Measurements from ENCODE around the gene BLM. TPM values are rescaled to one million over a fixed set of nuclear protein-coding genes. Genes with fewer than 3 reads are reported as not detected.
A peak's percentile ranks its signal among the peaks of the same experiment; 100 is the strongest.

BLM gene
- total and polyA plus RNA-seq, 2 of the 13 experiments (the other 11 are each of a cell fraction or from before 2014, with no cell fraction given): 5.1 to 11.8 TPM

DNA sequence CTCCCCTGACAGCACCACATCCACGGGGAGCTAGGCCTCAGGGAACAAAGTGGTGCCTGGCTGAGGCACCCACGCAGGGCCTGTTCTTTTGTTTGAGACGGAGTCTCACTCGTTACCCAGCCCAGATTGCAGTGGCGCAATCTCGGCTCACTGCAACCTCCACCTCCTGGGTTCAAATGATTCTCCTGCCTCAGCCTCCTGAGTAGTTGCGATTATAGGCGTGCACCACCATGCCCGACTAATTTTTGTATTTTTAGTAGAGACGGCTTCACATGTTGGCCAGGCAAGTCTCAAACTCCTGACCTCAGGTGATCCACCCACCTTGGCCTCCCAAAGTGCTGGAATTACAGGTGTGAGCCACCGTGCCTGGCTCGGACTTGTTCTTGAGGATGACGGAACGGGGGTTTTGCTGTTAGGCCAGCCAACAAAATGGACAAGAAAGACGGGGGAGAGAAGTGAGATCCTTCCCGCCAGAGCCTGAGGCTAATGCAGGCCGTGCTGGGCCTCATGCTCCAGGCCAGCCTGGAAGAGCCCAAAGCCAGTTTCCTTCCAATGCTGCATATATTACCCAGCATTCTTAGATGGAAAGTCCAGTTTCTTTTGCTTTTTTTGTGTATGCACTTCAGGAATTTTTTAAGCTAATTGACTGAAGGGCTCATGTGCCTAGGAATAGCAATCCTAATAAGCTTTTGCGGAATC, 123.2 kb downstream of the BLM start:
- in situ Hi-C loops (cut with HindIII; ENCODE audit: extremely low pct_ligation_motif_present, low pct_unique_long_range_greater_than_20kb) (no loop called here), intact Hi-C loops (cut with micrococcal nuclease; ENCODE audit: unreplicated experiment) (no loop called here)
- BruUV-seq (replicated peaks): no TSS peak
- no peaks in the 10 kb centered on the region for H3K9me3 ChIP-seq (ENCODE audit: low read length)
- no peak overlapping the region for H3K4me3 ChIP-seq (replicated peaks in 1 of 3; ENCODE audit: insufficient read depth in 1 of 3, low read depth in 2 of 3, low read length in 3 of 3)
- ChIA-PET POLR2A (no interaction called here), CTCF (ENCODE audit: low intra/inter-chr PET ratio, low total read pairs) (no interaction called here)
- ATAC-seq (no peak), DNase-seq (ENCODE audit: low spot score) (no peak), FAIRE-seq (no peak)
- no peak overlapping the region for H3K9ac ChIP-seq (ENCODE audit: insufficient read depth, low read depth, low read length)
- no peak overlapping the region for H3K4me2 ChIP-seq (ENCODE audit: low read depth, low read length)
- no peak overlapping the region for H3K27ac ChIP-seq (ENCODE audit: extremely low read length, insufficient read depth, low read length)
- H3K4me1 ChIP-seq (ENCODE audit: insufficient read depth, low read length): peaks cover 42% of the 10 kb centered on the region
- no peak overlapping the region for H2AFZ ChIP-seq (ENCODE audit: low read length)
- H3K27me3 ChIP-seq (ENCODE audit: control insufficient read depth in 1 of 2, insufficient read depth in 2 of 2, low read length in 2 of 2): peaks cover 2 to 31% of the 10 kb centered on the region in 2 experiments; a peak in 3 of 5 replicates
- H3K79me2 ChIP-seq (ENCODE audit: insufficient read depth, low read length): no peaks in the 10 kb centered on the region
- no peaks in the 10 kb centered on the region for H3K36me3 ChIP-seq (replicated peaks in 1 of 2; ENCODE audit: control insufficient read depth in 1 of 2, insufficient read depth in 2 of 2, low read length in 2 of 2)
- TF ChIP-seq ZNF224 (CRISPR knock-in tag; IDR thresholded peaks at IDR 0.05): no peak
- TF ChIP-seq, protein P1, sequence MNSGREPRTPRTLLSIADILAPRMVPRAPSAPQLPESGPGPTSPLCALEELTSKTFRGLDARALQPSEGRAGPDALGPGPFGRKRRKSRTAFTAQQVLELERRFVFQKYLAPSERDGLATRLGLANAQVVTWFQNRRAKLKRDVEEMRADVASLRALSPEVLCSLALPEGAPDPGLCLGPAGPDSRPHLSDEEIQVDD (CRISPR knock-in tag; IDR thresholded peaks at IDR 0.05; ENCODE audit: borderline replicate concordance): no peak
- TF ChIP-seq, protein P2, sequence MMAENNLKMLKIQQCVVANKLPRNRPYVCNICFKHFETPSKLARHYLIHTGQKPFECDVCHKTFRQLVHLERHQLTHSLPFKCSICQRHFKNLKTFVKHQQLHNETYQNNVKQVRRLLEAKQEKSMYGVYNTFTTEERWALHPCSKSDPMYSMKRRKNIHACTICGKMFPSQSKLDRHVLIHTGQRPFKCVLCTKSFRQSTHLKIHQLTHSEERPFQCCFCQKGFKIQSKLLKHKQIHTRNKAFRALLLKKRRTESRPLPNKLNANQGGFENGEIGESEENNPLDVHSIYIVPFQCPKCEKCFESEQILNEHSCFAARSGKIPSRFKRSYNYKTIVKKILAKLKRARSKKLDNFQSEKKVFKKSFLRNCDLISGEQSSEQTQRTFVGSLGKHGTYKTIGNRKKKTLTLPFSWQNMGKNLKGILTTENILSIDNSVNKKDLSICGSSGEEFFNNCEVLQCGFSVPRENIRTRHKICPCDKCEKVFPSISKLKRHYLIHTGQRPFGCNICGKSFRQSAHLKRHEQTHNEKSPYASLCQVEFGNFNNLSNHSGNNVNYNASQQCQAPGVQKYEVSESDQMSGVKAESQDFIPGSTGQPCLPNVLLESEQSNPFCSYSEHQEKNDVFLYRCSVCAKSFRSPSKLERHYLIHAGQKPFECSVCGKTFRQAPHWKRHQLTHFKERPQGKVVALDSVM (CRISPR knock-in tag; IDR thresholded peaks at IDR 0.05): peak; percentile 22; the same call in 1 of the 2 replicates
- TF ChIP-seq RBAK (CRISPR knock-in tag; IDR thresholded peaks at IDR 0.05): 0 out of 2 replicates have a peak, but pooled peaks have one; percentile 34
- 64% methylated on average over 15 of the region's 18 CpGs for WGBS (ENCODE audit: low lambda C conversion rate)
- H4K20me1 ChIP-seq (ENCODE audit: insufficient read depth, low read length): no peaks in the 10 kb centered on the region

DNA sequence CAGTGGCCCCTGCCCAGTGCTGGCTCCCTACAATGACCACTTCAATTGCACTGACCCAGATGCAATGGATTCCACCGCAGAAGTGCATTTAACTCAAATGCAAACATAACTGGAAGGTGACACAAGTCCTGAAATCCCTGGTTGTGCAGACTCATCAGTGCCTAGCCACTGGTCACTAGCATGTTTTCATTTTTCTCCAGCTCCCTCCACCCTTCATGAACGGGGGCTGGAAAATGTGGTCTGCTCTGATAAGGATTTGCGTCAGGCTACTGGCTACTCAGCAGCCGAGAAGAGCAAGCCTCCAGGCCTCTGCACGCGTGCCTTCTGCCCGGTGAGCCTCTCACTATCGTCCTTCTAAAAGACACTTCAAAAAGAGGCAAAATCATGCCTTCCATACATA, 123.8 kb downstream of the BLM start:
- 7% methylated on average over 8 of the region's 8 CpGs for WGBS (ENCODE audit: low lambda C conversion rate)
- ATAC-seq (no peak), FAIRE-seq (peak; percentile 46), DNase-seq (ENCODE audit: low spot score) (peak; percentile 41)
- Histone ChIP-seq H3K4me1 (ENCODE audit: insufficient read depth, low read length) (peaks cover 45% of the 10 kb centered on the region), H2AFZ (ENCODE audit: low read length) (no peak overlapping the region), H3K9ac (ENCODE audit: insufficient read depth, low read depth, low read length) (no peak overlapping the region), H3K4me2 (ENCODE audit: low read depth, low read length) (0 out of 2 replicates have a peak overlapping the region, but pooled peaks have one; percentile 10), H3K79me2 (ENCODE audit: insufficient read depth, low read length) (no peaks in the 10 kb centered on the region), H3K4me3 (replicated peaks in 1 of 3; ENCODE audit: insufficient read depth in 1 of 3, low read depth in 2 of 3, low read length in 3 of 3) (no peak overlapping the region), H4K20me1 (ENCODE audit: insufficient read depth, low read length) (no peaks in the 10 kb centered on the region), H3K27me3 (ENCODE audit: control insufficient read depth in 1 of 2, insufficient read depth in 2 of 2, low read length in 2 of 2) (peaks cover 2 to 31% of the 10 kb centered on the region in 2 experiments; a peak in 3 of 5 replicates), H3K36me3 (replicated peaks in 1 of 2; ENCODE audit: control insufficient read depth in 1 of 2, insufficient read depth in 2 of 2, low read length in 2 of 2) (no peaks in the 10 kb centered on the region), H3K27ac (ENCODE audit: extremely low read length, insufficient read depth, low read length) (no peak overlapping the region), H3K9me3 (ENCODE audit: low read length) (no peaks in the 10 kb centered on the region)
- in situ Hi-C loops (cut with HindIII; ENCODE audit: extremely low pct_ligation_motif_present, low pct_unique_long_range_greater_than_20kb): no loop called here
- intact Hi-C loops (cut with micrococcal nuclease; ENCODE audit: unreplicated experiment): no loop called here
- CTCF ChIA-PET (ENCODE audit: low intra/inter-chr PET ratio, low total read pairs): no interaction called here
- BruUV-seq (replicated peaks): no TSS peak
- POLR2A ChIA-PET: no interaction called here
- TF ChIP-seq, protein P3, sequence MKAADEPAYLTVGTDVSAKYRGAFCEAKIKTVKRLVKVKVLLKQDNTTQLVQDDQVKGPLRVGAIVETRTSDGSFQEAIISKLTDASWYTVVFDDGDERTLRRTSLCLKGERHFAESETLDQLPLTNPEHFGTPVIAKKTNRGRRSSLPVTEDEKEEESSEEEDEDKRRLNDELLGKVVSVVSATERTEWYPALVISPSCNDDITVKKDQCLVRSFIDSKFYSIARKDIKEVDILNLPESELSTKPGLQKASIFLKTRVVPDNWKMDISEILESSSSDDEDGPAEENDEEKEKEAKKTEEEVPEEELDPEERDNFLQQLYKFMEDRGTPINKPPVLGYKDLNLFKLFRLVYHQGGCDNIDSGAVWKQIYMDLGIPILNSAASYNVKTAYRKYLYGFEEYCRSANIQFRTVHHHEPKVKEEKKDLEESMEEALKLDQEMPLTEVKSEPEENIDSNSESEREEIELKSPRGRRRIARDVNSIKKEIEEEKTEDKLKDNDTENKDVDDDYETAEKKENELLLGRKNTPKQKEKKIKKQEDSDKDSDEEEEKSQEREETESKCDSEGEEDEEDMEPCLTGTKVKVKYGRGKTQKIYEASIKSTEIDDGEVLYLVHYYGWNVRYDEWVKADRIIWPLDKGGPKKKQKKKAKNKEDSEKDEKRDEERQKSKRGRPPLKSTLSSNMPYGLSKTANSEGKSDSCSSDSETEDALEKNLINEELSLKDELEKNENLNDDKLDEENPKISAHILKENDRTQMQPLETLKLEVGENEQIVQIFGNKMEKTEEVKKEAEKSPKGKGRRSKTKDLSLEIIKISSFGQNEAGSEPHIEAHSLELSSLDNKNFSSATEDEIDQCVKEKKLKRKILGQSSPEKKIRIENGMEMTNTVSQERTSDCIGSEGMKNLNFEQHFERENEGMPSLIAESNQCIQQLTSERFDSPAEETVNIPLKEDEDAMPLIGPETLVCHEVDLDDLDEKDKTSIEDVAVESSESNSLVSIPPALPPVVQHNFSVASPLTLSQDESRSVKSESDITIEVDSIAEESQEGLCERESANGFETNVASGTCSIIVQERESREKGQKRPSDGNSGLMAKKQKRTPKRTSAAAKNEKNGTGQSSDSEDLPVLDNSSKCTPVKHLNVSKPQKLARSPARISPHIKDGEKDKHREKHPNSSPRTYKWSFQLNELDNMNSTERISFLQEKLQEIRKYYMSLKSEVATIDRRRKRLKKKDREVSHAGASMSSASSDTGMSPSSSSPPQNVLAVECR (CRISPR knock-in tag; IDR thresholded peaks at IDR 0.05; ENCODE audit: borderline replicate concordance): no peak
- TF ChIP-seq ZNF282 (IDR thresholded peaks at IDR 0.05; ENCODE audit: partially characterized antibody): no peak
- TF ChIP-seq GTF2F1 (IDR thresholded peaks at IDR 0.05; ENCODE audit: low read length): no peak
- TF ChIP-seq ZNF225 (CRISPR knock-in tag; IDR thresholded peaks at IDR 0.05): no peak
- no peak for TF ChIP-seq HES4 (CRISPR knock-in tag; IDR thresholded peaks at IDR 0.05; ENCODE audit: borderline replicate concordance)
- no peak for TF ChIP-seq MAFF (IDR thresholded peaks at IDR 0.05; ENCODE audit: low read depth, low read length)
- TF ChIP-seq PHF20 (CRISPR knock-in tag; IDR thresholded peaks at IDR 0.05): no peak
- no peak for TF ChIP-seq MAF1 (CRISPR knock-in tag; IDR thresholded peaks at IDR 0.05; ENCODE audit: borderline replicate concordance)

Data from HepG2 (cell line).